ENCODE data around the gene SLC39A10.
A peak's percentile ranks its signal among the peaks of the same experiment; 100 is the strongest.

Gene SLC39A10

GRCh38 chr2:195656859-195657633 lies at the start of gene SLC39A10:
TSS of gene SLC39A10 (plus strand) at chr2:195657226. CDS start at chr2:195680043, 22,817 bp downstream.
- TF ChIP-seq ZNF274 (IDR thresholded peaks at IDR 0.05; ENCODE audit: low read depth, low read length): no peak
- peak within 1 kb of the TSS; percentile 85 for H3K4me3 ChIP-seq (ENCODE audit: low read length)

GRCh38 chr2:195608768-195609454 lies 48.1 kb upstream of the SLC39A10 start:
- TF ChIP-seq ZNF274 (IDR thresholded peaks at IDR 0.05; ENCODE audit: low read depth, low read length): no peak
- H3K4me3 ChIP-seq (ENCODE audit: low read length): no peak overlapping the region

- TF ChIP-seq ZNF274 (IDR thresholded peaks at IDR 0.05; ENCODE audit: low read depth, low read length): no peak
These were observed 46.3 kb upstream of the SLC39A10 start for GRCh38 chr2:195610717-195611116.

GRCh38 chr2:195612611-195613495 lies 44.2 kb upstream of the SLC39A10 start:
- H3K4me3 ChIP-seq (ENCODE audit: low read length): no peak overlapping the region
- TF ChIP-seq ZNF274 (IDR thresholded peaks at IDR 0.05; ENCODE audit: low read depth, low read length): no peak

More at GRCh38 chr2:195610717-195611116, 46.3 kb upstream of the SLC39A10 start:
- no peak overlapping the region for H3K4me3 ChIP-seq (ENCODE audit: low read length)

GRCh38 chr2:195613922-195614321 lies 43.1 kb upstream of the SLC39A10 start:
- no peak overlapping the region for H3K4me3 ChIP-seq (ENCODE audit: low read length)
- no peak for TF ChIP-seq ZNF274 (IDR thresholded peaks at IDR 0.05; ENCODE audit: low read depth, low read length)

GRCh38 chr2:195619590-195619989 lies 37.4 kb upstream of the SLC39A10 start:
- no peak overlapping the region for H3K4me3 ChIP-seq (ENCODE audit: low read length)
- TF ChIP-seq ZNF274 (IDR thresholded peaks at IDR 0.05; ENCODE audit: low read depth, low read length): no peak

GRCh38 chr2:195620501-195620900 lies 36.5 kb upstream of the SLC39A10 start:
- TF ChIP-seq ZNF274 (IDR thresholded peaks at IDR 0.05; ENCODE audit: low read depth, low read length): no peak
- no peak overlapping the region for H3K4me3 ChIP-seq (ENCODE audit: low read length)

GRCh38 chr2:195622966-195623365 lies 34.1 kb upstream of the SLC39A10 start:
- TF ChIP-seq ZNF274 (IDR thresholded peaks at IDR 0.05; ENCODE audit: low read depth, low read length): no peak

GRCh38 chr2:195626507-195626906 lies 30.5 kb upstream of the SLC39A10 start:
- TF ChIP-seq ZNF274 (IDR thresholded peaks at IDR 0.05; ENCODE audit: low read depth, low read length): no peak
- no peak overlapping the region for H3K4me3 ChIP-seq (ENCODE audit: low read length)

More at GRCh38 chr2:195622966-195623365, 34.1 kb upstream of the SLC39A10 start:
- no peak overlapping the region for H3K4me3 ChIP-seq (ENCODE audit: low read length)

GRCh38 chr2:195628666-195629065 lies 28.4 kb upstream of the SLC39A10 start:
- no peak for TF ChIP-seq ZNF274 (IDR thresholded peaks at IDR 0.05; ENCODE audit: low read depth, low read length)

GRCh38 chr2:195632856-195633572 lies 24.0 kb upstream of the SLC39A10 start:
- no peak for TF ChIP-seq ZNF274 (IDR thresholded peaks at IDR 0.05; ENCODE audit: low read depth, low read length)
- no peak overlapping the region for H3K4me3 ChIP-seq (ENCODE audit: low read length)

More at GRCh38 chr2:195628666-195629065, 28.4 kb upstream of the SLC39A10 start:
- no peak overlapping the region for H3K4me3 ChIP-seq (ENCODE audit: low read length)

- no peak for TF ChIP-seq ZNF274 (IDR thresholded peaks at IDR 0.05; ENCODE audit: low read depth, low read length)
These were observed 23.5 kb upstream of the SLC39A10 start for GRCh38 chr2:195633573-195633870.

GRCh38 chr2:195633974-195634373 lies 23.1 kb upstream of the SLC39A10 start:
- no peak for TF ChIP-seq ZNF274 (IDR thresholded peaks at IDR 0.05; ENCODE audit: low read depth, low read length)
- no peak overlapping the region for H3K4me3 ChIP-seq (ENCODE audit: low read length)

More at GRCh38 chr2:195633573-195633870, 23.5 kb upstream of the SLC39A10 start:
- no peak overlapping the region for H3K4me3 ChIP-seq (ENCODE audit: low read length)

- no peak for TF ChIP-seq ZNF274 (IDR thresholded peaks at IDR 0.05; ENCODE audit: low read depth, low read length)
- H3K4me3 ChIP-seq (ENCODE audit: low read length): no peak overlapping the region
These were observed 20.1 kb upstream of the SLC39A10 start for GRCh38 chr2:195636890-195637289.

Data from GM08714 (cell line).